Activated naive CD4-positive, alpha-beta T cell treated with anti-CD3 and anti-CD28 coated beads, Interleukin-2, amount 50 U/mL, for 16 hours (primary cell): ENCODE data around the gene NCBP2.

Source experiments
- DNase-seq: peaks from one replicate; pipeline ENCODE4 v3.0.0-alpha.2; 2020

NCBP2 gene

DNA sequence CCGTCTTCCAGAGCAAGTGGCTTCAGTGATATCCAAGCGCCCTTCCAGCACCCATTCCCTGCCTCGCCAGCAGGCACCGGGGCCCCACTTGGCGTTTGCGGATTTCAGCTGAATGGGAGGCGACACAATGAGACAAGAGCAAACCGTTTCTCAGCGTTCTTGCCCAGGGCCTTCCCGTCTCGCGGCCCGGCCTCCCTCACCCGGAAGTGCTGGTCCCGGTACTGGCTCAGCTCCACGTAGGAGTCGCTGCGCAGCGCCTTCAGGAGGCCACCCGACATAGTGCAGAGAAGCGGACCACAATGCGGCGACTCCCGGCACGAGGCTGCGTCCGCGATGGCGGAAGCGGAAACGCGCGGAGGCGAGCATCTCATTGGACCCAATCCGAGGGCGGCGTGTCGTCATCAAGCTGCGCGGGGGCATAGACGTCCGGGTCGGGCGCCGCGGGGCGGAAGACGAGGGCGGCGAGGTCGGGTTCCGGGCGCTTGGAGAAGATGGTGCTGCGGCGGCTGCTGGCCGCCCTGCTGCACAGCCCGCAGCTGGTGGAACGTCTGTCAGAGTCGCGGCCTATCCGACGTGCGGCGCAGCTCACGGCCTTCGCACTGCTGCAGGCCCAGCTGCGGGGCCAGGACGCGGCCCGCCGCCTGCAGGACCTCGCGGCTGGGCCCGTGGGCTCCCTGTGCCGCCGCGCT is at the start of gene NCBP2:
Gene NCBP2, minus strand, starts transcription at position 303 of the 689 bp plus-strand sequence. Its CDS starts 25 bp downstream, at position 278.
- DNase-seq, result peak; percentile 100

GRCh38 chr3:196991581-196992460 is 49.5 kb upstream of the NCBP2 start:
- no peak for DNase-seq

GRCh38 chr3:196990601-196991007 is 48.3 kb upstream of the NCBP2 start:
- DNase-seq, result no peak

DNA sequence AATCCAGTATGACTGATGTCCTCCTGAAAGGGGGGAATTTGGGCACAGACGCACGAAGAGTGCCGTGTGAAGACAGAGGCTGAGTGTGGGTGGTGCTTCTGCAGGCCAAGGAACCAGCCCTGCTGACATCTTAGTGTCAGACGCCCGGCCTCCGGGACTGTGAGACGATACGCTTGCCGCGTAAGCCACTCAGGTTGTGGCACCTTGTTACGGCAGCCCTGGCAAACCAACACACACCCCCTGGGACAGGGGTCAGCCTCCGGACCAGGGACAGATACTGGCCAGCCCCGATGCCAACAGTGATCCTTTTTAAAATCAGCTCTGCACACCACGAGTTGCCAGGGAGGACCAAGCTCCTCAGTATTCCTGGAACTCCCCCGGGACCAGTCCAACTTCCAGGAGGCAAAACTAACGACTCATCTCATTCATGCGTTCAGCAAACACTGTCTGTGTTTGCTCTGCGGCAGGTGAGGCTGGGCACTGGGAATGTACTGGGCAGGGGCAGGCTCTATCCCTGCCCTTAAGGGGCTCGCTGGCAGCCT is 47.5 kb upstream of the NCBP2 start:
- DNase-seq, result no peak

DNA sequence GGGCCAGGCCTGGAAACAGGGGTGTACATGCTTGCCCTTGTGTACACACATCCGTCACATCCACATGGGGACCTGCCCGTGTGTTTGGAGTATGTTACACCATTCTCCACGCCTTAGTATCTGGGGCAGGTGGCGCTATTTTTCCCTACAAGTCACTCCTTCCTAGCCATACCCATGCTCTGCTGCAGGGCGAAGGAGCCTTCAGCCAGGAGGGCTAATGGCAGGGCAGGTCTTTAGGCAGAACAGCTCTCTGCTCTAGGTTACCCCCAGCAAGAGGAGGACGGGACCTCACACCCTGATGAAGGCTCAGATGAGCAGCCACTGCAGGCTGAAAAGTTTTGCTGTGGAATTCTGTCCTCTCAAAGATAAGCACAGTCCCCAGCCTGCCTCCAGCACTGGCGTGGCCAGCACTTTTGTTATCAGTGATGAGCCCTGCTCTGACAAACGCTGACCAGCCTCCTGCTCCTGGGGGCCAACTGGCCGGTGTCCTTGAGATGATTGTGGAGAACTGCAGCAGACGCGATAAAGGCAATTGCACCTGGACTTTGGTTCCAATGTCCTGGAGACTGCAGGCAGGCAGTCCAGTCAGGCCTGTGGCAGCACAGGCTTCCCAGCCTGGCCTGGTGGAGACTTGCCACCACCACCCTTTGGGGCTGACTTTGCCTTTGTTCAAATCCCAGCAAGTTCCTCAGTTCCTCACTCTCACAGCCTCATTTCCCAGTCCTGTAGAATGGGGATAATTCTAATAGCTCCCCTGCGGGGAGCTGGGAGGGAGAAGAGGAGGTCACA is 46.1 kb upstream of the NCBP2 start:
- no peak for DNase-seq

DNA sequence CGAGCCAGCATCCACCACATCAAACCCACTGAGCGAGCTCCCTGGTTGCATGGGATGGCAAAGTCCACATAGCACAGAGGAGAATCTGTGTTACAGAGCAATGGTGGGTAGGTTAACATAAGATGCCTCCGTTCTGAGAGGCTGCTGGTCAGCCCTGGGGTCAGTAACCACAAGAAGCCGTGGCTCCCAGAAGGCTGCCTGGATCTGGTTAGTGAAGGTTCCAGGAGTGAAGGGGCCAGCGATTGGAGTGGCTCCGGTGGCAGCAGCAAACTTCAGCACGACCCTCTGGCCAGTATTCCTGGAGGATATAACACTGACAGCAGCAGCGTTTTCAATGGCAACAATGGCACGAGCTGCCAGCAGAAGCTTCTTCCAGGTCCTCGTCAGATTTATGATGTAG is 44.7 kb upstream of the NCBP2 start:
- no peak for DNase-seq

GRCh38 chr3:196985954-196986885 is 43.9 kb upstream of the NCBP2 start:
- DNase-seq, result no peak

DNA sequence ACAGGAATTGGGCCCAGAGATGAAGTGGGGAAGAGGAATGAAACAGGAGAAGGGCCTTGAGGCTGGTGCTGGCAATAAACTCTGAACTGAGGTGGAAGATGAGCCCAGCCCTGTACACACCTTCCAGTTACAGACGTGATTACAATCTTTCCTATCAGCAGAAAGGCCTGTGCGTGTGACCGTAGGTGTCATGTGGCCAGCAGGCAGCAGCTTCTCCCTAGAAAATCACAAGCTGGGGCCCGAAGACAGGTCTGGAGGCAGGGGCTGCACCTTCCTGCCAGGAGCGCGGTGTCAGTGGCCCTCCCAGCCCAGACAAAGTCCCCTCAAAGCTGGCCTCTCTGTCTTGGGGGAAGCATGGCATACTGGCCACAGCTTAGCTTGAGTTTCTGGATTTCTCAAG is 43.0 kb upstream of the NCBP2 start:
- no peak for DNase-seq

GRCh38 chr3:196983186-196983585 is 40.9 kb upstream of the NCBP2 start:
- no peak for DNase-seq

GRCh38 chr3:196981657-196982056 is 39.3 kb upstream of the NCBP2 start:
- DNase-seq, result no peak

GRCh38 chr3:196979545-196979944 is 37.2 kb upstream of the NCBP2 start:
- DNase-seq, result no peak

- DNase-seq, result no peak
These were observed 34.6 kb upstream of the NCBP2 start for GRCh38 chr3:196976941-196977340.

DNA sequence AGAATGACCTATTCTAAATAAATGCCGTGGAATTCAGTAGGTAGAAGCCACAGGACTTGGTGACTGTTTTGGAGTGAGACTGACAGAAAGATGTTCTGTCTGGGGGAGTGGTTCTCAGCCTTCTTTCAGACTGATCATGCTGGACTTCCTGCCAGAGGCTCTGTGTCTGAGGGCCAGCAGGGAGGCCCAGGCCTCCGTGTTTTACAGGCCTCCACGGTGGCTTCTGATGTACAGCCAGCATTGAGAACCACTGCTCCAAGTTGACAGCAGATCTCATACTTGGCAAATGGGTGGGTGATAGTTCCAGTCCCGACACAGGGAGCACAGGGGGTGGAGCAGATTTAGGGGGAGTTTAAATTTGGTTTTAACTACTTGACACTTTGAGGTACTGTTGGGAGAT is 33.0 kb upstream of the NCBP2 start:
- no peak for DNase-seq

DNA sequence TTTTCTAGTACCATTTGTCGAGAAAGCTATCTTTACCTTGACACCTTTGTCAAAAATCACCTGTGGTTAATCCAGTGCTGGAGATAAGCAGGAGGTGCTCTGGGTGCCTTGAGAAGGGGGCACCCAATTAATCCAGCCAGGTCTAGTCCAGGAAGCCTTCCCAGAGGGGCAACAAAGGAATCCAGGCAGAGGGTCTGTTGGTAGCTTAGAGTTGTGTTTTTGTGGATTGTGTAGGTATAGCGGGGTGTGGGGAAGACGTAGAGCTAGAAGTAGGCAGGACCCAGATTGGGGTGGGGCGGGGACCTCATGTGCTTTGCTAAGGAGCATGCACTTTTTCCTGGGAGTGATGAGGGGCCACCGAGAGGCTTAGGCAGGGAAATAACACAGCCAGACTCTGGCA is 32.3 kb upstream of the NCBP2 start:
- no peak for DNase-seq

- no peak for DNase-seq
These were observed 28.9 kb upstream of the NCBP2 start for GRCh38 chr3:196971094-196971698.

- DNase-seq, result no peak
These were observed 28.3 kb upstream of the NCBP2 start for GRCh38 chr3:196970547-196971093.

GRCh38 chr3:196969660-196970546 is 27.6 kb upstream of the NCBP2 start:
- DNase-seq, result peak; percentile 74

DNA sequence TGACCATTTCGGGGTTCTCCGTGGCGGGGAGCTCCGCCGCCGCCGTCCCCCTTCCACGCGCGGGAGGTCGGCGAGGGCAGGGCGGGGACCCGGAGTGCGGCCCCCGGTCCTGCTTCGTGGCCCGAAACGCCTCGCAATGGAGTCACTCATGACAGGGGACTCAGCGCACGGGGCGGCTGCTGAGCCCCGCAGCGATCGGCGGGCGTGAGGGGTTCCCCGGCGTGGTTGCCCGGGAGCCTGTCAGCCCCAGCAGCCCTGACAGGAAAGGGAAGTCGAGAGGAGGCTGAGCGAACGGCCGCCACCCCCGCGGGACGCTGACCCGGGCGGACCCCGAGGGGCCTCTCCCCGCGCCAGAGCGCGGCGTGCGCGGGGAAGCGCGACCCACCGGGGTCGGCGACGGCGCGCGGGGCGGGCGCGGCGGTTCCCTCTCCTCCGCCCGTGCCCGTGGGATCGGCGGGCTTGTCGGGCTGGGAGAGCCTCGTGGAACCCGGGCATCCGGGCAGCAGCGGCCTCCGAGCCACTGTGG is 26.9 kb upstream of the NCBP2 start:
- peak; percentile 43 for DNase-seq

- peak; percentile 52 for DNase-seq
These were observed 26.2 kb upstream of the NCBP2 start, which contains the start of gene PIGZ for GRCh38 chr3:196968233-196969133. Gene PIGZ, minus strand, starts transcription at chr3:196968833. Its CDS starts 16,802 bp downstream, at chr3:196952031.
